Astrocyte (in vitro differentiated cells and primary cell): ENCODE data around the gene TPM1.

Experiments
- CTCF ChIP-seq: IDR thresholded peaks from 2 replicates; pipeline ENCODE4 v1.5.1; 2011; ENCODE audit warnings: low read depth, mild to moderate bottlenecking, inconsistent platforms, low read length, moderate library complexity; ENCODE audit not compliant: insufficient read depth
- EZH2 ChIP-seq: IDR thresholded peaks from 2 replicates; pipeline ENCODE4 v1.6.1; 2012; ENCODE audit warnings: mild to moderate bottlenecking, low read length, inconsistent platforms; ENCODE audit not compliant: insufficient read depth

GRCh38 chr15:63067976-63068743, 25.6 kb downstream of the TPM1 start:
- TF ChIP-seq CTCF (no peak), EZH2 (no peak)
